IPS-15b (cell line): ENCODE measurements around the gene GRK7.

Source experiments
- H3K27me3 ChIP-seq: one replicate; pipeline ENCODE4 v1.6.1; 2013; ENCODE audit warnings: low read length; ENCODE audit not compliant: control insufficient read depth, insufficient read depth
- H3K36me3 ChIP-seq: one replicate; pipeline ENCODE4 v1.6.1; 2013; ENCODE audit warnings: low read length; ENCODE audit not compliant: control insufficient read depth, insufficient read depth
- H3K4me1 ChIP-seq: one replicate; pipeline ENCODE4 v1.6.1; 2013; ENCODE audit warnings: mild to moderate bottlenecking, low read length; ENCODE audit not compliant: control insufficient read depth, insufficient read depth
- H3K4me3 ChIP-seq: one replicate; pipeline ENCODE4 v1.5.1; 2013; ENCODE audit warnings: low read depth, low read length
- H3K9ac ChIP-seq: one replicate; pipeline ENCODE4 v1.6.1; 2013; ENCODE audit warnings: low read depth, mild to moderate bottlenecking, low read length
- H3K9me3 ChIP-seq: one replicate; pipeline ENCODE4 v1.6.1; 2013; ENCODE audit warnings: mild to moderate bottlenecking, low read length; ENCODE audit not compliant: control insufficient read depth, insufficient read depth

GRK7 gene

GRCh38 chr3:141812084-141812483 lies 48.9 kb downstream of the GRK7 start:
- Histone ChIP-seq H3K4me1 (no peaks in the 10 kb centered on the region), H3K9ac (no peak overlapping the region), H3K27me3 (no peaks in the 10 kb centered on the region)

GRCh38 chr3:141812586-141812985 lies 49.4 kb downstream of the GRK7 start:
- Histone ChIP-seq H3K9me3 (no peaks in the 10 kb centered on the region), H3K9ac (no peak overlapping the region), H3K4me3 (no peak overlapping the region)

More at GRCh38 chr3:141812084-141812483, 48.9 kb downstream of the GRK7 start:
- no peaks in the 10 kb centered on the region for H3K9me3 ChIP-seq
- no peaks in the 10 kb centered on the region for H3K36me3 ChIP-seq
- no peak overlapping the region for H3K4me3 ChIP-seq

More at GRCh38 chr3:141812586-141812985, 49.4 kb downstream of the GRK7 start:
- H3K36me3 ChIP-seq = no peaks in the 10 kb centered on the region
- H3K27me3 ChIP-seq = no peaks in the 10 kb centered on the region
- no peaks in the 10 kb centered on the region for H3K4me1 ChIP-seq
